HEK293 (cell line): ENCODE data around the gene BMS1.

Experiments used
- CTCF ChIA-PET: fragments of 350-600 bp; formaldehyde crosslinking; extraction: SDS; loops from one replicate; lab custom pipeline; 2021; ENCODE audit warnings: antibody characterized with exemption; lab: Yijun Ruan, JAX
- POLR2A ChIA-PET: fragments of 300-600 bp; formaldehyde crosslinking; extraction: SDS; loops from one replicate; lab custom pipeline; 2020; ENCODE audit warnings: antibody characterized with exemption, inconsistent platforms; lab: Yijun Ruan, JAX
- H3K27ac ChIP-seq: fragments of 200-500 bp; sonication (Bioruptor generic); 2 replicates; pipeline ENCODE4 v1.5.1; 2014; ENCODE audit warnings: low read depth, low read length, control low read depth, inconsistent platforms; ENCODE audit errors: extremely low read depth
- H3K36me3 ChIP-seq, 2 experiments: fragments of 200-500 bp in 1 of 2; sonication (Bioruptor generic) in 1 of 2; 1 replicate in 1 of 2; 2 replicates in 1 of 2; pipeline ENCODE4 v1.5.1; 2014 to 2017; ENCODE audit warnings: inconsistent platforms in 2 of 2, low read length in 2 of 2; ENCODE audit not compliant: control insufficient read depth in 2 of 2, insufficient read depth in 1 of 2
- H3K4me1 ChIP-seq: fragments of 200-500 bp; sonication (Bioruptor generic); 2 replicates; pipeline ENCODE4 v1.5.1; 2014; ENCODE audit warnings: mild to moderate bottlenecking, low read length, inconsistent platforms; ENCODE audit not compliant: control insufficient read depth, insufficient read depth
- H3K4me3 ChIP-seq: 2 replicates; pipeline ENCODE4 v1.5.1; 2011; ENCODE audit warnings: low read depth, mild to moderate bottlenecking, control low read depth, low read length, moderate library complexity
- H3K9me3 ChIP-seq: fragments of 200-500 bp; sonication (Bioruptor generic); 2 replicates; pipeline ENCODE4 v1.5.1; 2014; ENCODE audit warnings: low read depth, low read length, inconsistent platforms; ENCODE audit not compliant: control insufficient read depth, insufficient read depth
- SP2 ChIP-seq: fragments of 450-650 bp; formaldehyde crosslinking; IDR thresholded peaks from 2 replicates; pipeline ENCODE4 v1.5.1; 2016; ENCODE audit warnings: missing biosample characterization, missing genetic modification characterization
- ZBTB11 ChIP-seq: fragments of 450-650 bp; formaldehyde crosslinking; conservative IDR thresholded peaks from 2 replicates; pipeline ENCODE4 v1.5.1; 2016; ENCODE audit warnings: low read depth, missing biosample characterization, missing genetic modification characterization
- ZBTB20 ChIP-seq: fragments of 450-650 bp; formaldehyde crosslinking; IDR thresholded peaks from 2 replicates; pipeline ENCODE4 v1.5.1; 2016; ENCODE audit warnings: missing biosample characterization, missing genetic modification characterization
- ZBTB21 ChIP-seq: fragments of 450-650 bp; formaldehyde crosslinking; IDR thresholded peaks from 2 replicates; pipeline ENCODE4 v1.5.1; 2017; ENCODE audit warnings: missing biosample characterization, missing genetic modification characterization
- ZFP41 ChIP-seq: fragments of 450-650 bp; formaldehyde crosslinking; IDR thresholded peaks from 2 replicates; pipeline ENCODE4 v1.5.1; 2016; ENCODE audit warnings: missing biosample characterization, missing genetic modification characterization, borderline replicate concordance
- ZNF169 ChIP-seq: fragments of 450-650 bp; formaldehyde crosslinking; IDR thresholded peaks from 2 replicates; pipeline ENCODE4 v1.5.1; 2016; ENCODE audit warnings: missing biosample characterization, missing genetic modification characterization
- ZNF223 ChIP-seq: fragments of 450-650 bp; formaldehyde crosslinking; IDR thresholded peaks from 2 replicates; pipeline ENCODE4 v1.5.1; 2016; ENCODE audit warnings: missing biosample characterization, missing genetic modification characterization
- ZNF37A ChIP-seq: fragments of 450-650 bp; IDR thresholded peaks from 2 replicates; pipeline ENCODE4 v1.5.1; 2018; ENCODE audit warnings: missing biosample characterization, missing genetic modification characterization
- ZNF394 ChIP-seq: fragments of 450-650 bp; formaldehyde crosslinking; IDR thresholded peaks from 2 replicates; pipeline ENCODE4 v1.5.1; 2016; ENCODE audit warnings: missing biosample characterization, missing genetic modification characterization, mild to moderate bottlenecking, moderate library complexity, borderline replicate concordance
- ZNF433 ChIP-seq: fragments of 450-650 bp; formaldehyde crosslinking; IDR thresholded peaks from 2 replicates; pipeline ENCODE4 v1.5.1; 2016; ENCODE audit warnings: missing biosample characterization, missing genetic modification characterization, low read depth
- ZNF514 ChIP-seq: fragments of 450-650 bp; formaldehyde crosslinking; IDR thresholded peaks from 2 replicates; pipeline ENCODE4 v1.5.1; 2016; ENCODE audit warnings: missing biosample characterization, missing genetic modification characterization
- ZNF544 ChIP-seq: fragments of 450-650 bp; formaldehyde crosslinking; IDR thresholded peaks from 2 replicates; pipeline ENCODE4 v1.5.0; 2017; ENCODE audit warnings: missing biosample characterization, missing genetic modification characterization
- ZNF692 ChIP-seq: fragments of 450-650 bp; formaldehyde crosslinking; IDR thresholded peaks from 2 replicates; pipeline ENCODE4 v1.5.1; 2016; ENCODE audit warnings: missing biosample characterization, missing genetic modification characterization
- ZNF777 ChIP-seq: fragments of 450-650 bp; formaldehyde crosslinking; IDR thresholded peaks from 2 replicates; pipeline ENCODE4 v1.5.1; 2017; ENCODE audit warnings: missing biosample characterization, missing genetic modification characterization, borderline replicate concordance
- TF ChIP-seq, protein P1 (sequence below): fragments of 450-650 bp; formaldehyde crosslinking; IDR thresholded peaks from 2 replicates; pipeline ENCODE4 v1.5.1; 2016; ENCODE audit warnings: missing biosample characterization, missing genetic modification characterization
- TF ChIP-seq, protein P2 (sequence below): fragments of 450-650 bp; formaldehyde crosslinking; IDR thresholded peaks from 2 replicates; pipeline ENCODE4 v1.5.1; 2016; ENCODE audit warnings: missing biosample characterization, missing genetic modification characterization
- TF ChIP-seq, protein P3 (sequence below): sonication (generic); formaldehyde crosslinking; IDR thresholded peaks from 2 replicates; pipeline ENCODE4 v1.8.1; 2022; ENCODE audit warnings: mild to moderate bottlenecking, moderate library complexity, missing genetic modification reagents

Gene BMS1

GRCh38 chr10:42780456-42780855 is 2.1 kb upstream of the BMS1 start:
- H3K4me1 ChIP-seq = no peaks in the 10 kb centered on the region
- no peak overlapping the region for H3K4me3 ChIP-seq
- CTCF ChIA-PET = no interaction called here
- no peak for TF ChIP-seq ZNF777 (tag by site-specific recombination)
- no peak for TF ChIP-seq ZNF223 (tag by site-specific recombination)
- TF ChIP-seq, protein P1, sequence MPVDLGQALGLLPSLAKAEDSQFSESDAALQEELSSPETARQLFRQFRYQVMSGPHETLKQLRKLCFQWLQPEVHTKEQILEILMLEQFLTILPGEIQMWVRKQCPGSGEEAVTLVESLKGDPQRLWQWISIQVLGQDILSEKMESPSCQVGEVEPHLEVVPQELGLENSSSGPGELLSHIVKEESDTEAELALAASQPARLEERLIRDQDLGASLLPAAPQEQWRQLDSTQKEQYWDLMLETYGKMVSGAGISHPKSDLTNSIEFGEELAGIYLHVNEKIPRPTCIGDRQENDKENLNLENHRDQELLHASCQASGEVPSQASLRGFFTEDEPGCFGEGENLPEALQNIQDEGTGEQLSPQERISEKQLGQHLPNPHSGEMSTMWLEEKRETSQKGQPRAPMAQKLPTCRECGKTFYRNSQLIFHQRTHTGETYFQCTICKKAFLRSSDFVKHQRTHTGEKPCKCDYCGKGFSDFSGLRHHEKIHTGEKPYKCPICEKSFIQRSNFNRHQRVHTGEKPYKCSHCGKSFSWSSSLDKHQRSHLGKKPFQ (tag by site-specific recombination) = no peak
- no peak for TF ChIP-seq ZNF544 (tag by site-specific recombination)
- no peak for TF ChIP-seq ZNF433 (tag by site-specific recombination)
- TF ChIP-seq ZBTB21 (tag by site-specific recombination) = no peak
- TF ChIP-seq, protein P2, sequence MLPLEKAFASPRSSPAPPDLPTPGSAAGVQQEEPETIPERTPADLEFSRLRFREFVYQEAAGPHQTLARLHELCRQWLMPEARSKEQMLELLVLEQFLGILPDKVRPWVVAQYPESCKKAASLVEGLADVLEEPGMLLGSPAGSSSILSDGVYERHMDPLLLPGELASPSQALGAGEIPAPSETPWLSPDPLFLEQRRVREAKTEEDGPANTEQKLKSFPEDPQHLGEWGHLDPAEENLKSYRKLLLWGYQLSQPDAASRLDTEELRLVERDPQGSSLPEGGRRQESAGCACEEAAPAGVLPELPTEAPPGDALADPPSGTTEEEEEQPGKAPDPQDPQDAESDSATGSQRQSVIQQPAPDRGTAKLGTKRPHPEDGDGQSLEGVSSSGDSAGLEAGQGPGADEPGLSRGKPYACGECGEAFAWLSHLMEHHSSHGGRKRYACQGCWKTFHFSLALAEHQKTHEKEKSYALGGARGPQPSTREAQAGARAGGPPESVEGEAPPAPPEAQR (tag by site-specific recombination) = no peak
- TF ChIP-seq ZBTB20 (tag by site-specific recombination) = no peak
- no peak for TF ChIP-seq ZFP41 (tag by site-specific recombination)
- TF ChIP-seq ZNF692 = no peak
- no peak for TF ChIP-seq ZBTB11
- no peak for TF ChIP-seq ZNF514 (tag by site-specific recombination)
- no peak for TF ChIP-seq ZNF394 (tag by site-specific recombination)
- no peak for TF ChIP-seq ZNF169 (tag by site-specific recombination)
- TF ChIP-seq, protein P3, sequence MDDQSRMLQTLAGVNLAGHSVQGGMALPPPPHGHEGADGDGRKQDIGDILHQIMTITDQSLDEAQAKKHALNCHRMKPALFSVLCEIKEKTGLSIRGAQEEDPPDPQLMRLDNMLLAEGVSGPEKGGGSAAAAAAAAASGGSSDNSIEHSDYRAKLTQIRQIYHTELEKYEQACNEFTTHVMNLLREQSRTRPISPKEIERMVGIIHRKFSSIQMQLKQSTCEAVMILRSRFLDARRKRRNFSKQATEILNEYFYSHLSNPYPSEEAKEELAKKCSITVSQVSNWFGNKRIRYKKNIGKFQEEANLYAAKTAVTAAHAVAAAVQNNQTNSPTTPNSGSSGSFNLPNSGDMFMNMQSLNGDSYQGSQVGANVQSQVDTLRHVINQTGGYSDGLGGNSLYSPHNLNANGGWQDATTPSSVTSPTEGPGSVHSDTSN (CRISPR knock-in tag) = no peak
- no peak for TF ChIP-seq SP2 (tag by site-specific recombination)
- no peak for TF ChIP-seq ZNF37A
- no peaks in the 10 kb centered on the region for H3K9me3 ChIP-seq
- no peak overlapping the region for H3K27ac ChIP-seq
- H3K36me3 ChIP-seq = peaks cover 2 to 13% of the 10 kb centered on the region in 2 experiments; a peak in 1 of 3 replicates
- POLR2A ChIA-PET = no interaction called here
